A673 (cell line): ENCODE measurements around the gene TSPAN5. TPM values are rescaled to one million over a fixed set of nuclear protein-coding genes. Genes with fewer than 3 reads are reported as not detected.

Experiments
- BruUV-seq: library from RNA; stranded (reverse); fragments of 400-500 nt; replicated peaks from 2 replicates; lab custom pipeline; 2021; lab: Mats Ljungman, UMichigan
- CTCF ChIA-PET: fragments of 300-600 bp; sonication (Branson Sonifier 250); formaldehyde crosslinking; loops from one replicate; lab custom pipeline; 2022; ENCODE audit warnings: antibody characterized with exemption; lab: Charles Lee
- POLR2A ChIA-PET: fragments of 300-600 bp; sonication (Branson Sonifier 250); formaldehyde crosslinking; loops from one replicate; lab custom pipeline; 2022; ENCODE audit warnings: antibody characterized with exemption; ENCODE audit not compliant: low non-redundant PET; lab: Charles Lee
- DNase-seq: peaks from one replicate; pipeline ENCODE4 v3.0.0-alpha.2; 2015; ENCODE audit warnings: low spot score
- H3K27ac ChIP-seq: fragments of 200-600 bp; sonication (generic); 2 replicates; pipeline ENCODE4 v1.5.1; 2016; ENCODE audit warnings: mixed run types, low read depth, mild to moderate bottlenecking, mixed read lengths, antibody characterized with exemption, low read length; ENCODE audit not compliant: poor library complexity, severe bottlenecking
- H3K27me3 ChIP-seq: fragments of 200-600 bp; sonication (generic); replicated peaks from 2 replicates; pipeline ENCODE4 v1.6.1; 2017; ENCODE audit warnings: mixed run types, low read depth, mild to moderate bottlenecking, mixed read lengths, antibody characterized with exemption, low read length; ENCODE audit not compliant: insufficient read depth, poor library complexity
- H3K36me3 ChIP-seq: fragments of 200-600 bp; sonication (generic); 2 replicates; pipeline ENCODE4 v1.6.1; 2016; ENCODE audit warnings: mixed run types, mild to moderate bottlenecking, mixed read lengths, antibody characterized with exemption, low read length; ENCODE audit not compliant: insufficient read depth, poor library complexity, severe bottlenecking
- H3K4me1 ChIP-seq: fragments of 200-600 bp; sonication (generic); 2 replicates; pipeline ENCODE4 v1.6.1; 2017; ENCODE audit warnings: mixed run types, mild to moderate bottlenecking, mixed read lengths, antibody characterized with exemption, low read length; ENCODE audit not compliant: insufficient read depth, poor library complexity, severe bottlenecking
- H3K4me3 ChIP-seq: fragments of 200-600 bp; sonication (generic); 2 replicates; pipeline ENCODE4 v1.5.1; 2016; ENCODE audit warnings: low read depth, mixed run types, mild to moderate bottlenecking, mixed read lengths, low read length; ENCODE audit not compliant: poor library complexity, severe bottlenecking
- H3K9me3 ChIP-seq: fragments of 200-600 bp; sonication (generic); 2 replicates; pipeline ENCODE4 v1.6.1; 2016; ENCODE audit warnings: mixed run types, low read depth, mild to moderate bottlenecking, mixed read lengths, antibody characterized with exemption, low read length; ENCODE audit not compliant: poor library complexity, severe bottlenecking
- EZH2 ChIP-seq: fragments of 200-600 bp; sonication (generic); IDR thresholded peaks from 2 replicates; pipeline ENCODE4 v1.6.1; 2017; ENCODE audit warnings: borderline replicate concordance, low read depth, mild to moderate bottlenecking, mixed read lengths, antibody characterized with exemption, low read length; ENCODE audit not compliant: poor library complexity, severe bottlenecking
- intact Hi-C: fragments of 100-400 bp; cut with micrococcal nuclease; formaldehyde crosslinking; loops from one replicate; pipeline ENCODE4 v1.10.0; 2022; ENCODE audit not compliant: unreplicated experiment
- total RNA-seq: library from RNA; stranded (reverse); gene quantifications from 2 replicates; pipeline ENCODE4 v1.2.3, GENCODE V29; 2021
- TF ChIP-seq, protein P1 (sequence below): fragments of 300-800, 200-600 bp; sonication (generic); conservative IDR thresholded peaks from 2 replicates; pipeline ENCODE4 v1.5.1; 2017; ENCODE audit warnings: low read depth, mild to moderate bottlenecking, antibody characterized with exemption, low read length, moderate library complexity, mixed read lengths

Gene TSPAN5
- total RNA-seq, 1 experiment from 2014 or later = 15.2 TPM

DNA sequence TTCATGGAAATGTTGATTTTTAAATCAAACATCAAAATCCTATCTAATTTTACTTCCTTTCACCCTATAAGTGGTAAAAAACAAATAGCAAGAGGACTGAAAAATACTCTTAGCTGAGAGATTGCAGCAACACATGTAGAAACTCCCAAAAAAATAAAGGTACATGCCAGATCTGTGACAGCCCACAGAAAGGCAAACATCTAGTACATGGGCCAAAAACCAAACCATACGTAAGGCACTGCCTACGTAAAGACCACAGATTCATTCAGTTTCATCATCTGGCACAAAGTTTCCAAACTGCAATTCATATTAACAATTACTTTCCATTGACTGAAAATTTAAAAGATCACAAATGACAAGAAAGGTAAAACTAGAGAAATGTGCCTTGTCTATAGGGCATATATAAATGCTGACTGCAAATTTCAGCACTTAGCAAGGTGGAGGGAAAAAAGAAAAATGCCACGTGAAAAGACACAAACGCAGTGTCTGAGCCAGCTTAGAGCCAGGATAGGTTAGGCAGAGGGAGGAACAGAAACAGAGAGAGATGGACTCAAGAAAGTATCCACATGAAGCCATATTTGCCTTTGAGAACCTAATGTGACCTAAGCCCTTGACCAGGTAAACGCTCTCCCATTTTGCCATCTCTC is 88.1 kb downstream of the TSPAN5 start:
- CTCF ChIA-PET = no interaction called here
- intact Hi-C loops = no loop called here

DNA sequence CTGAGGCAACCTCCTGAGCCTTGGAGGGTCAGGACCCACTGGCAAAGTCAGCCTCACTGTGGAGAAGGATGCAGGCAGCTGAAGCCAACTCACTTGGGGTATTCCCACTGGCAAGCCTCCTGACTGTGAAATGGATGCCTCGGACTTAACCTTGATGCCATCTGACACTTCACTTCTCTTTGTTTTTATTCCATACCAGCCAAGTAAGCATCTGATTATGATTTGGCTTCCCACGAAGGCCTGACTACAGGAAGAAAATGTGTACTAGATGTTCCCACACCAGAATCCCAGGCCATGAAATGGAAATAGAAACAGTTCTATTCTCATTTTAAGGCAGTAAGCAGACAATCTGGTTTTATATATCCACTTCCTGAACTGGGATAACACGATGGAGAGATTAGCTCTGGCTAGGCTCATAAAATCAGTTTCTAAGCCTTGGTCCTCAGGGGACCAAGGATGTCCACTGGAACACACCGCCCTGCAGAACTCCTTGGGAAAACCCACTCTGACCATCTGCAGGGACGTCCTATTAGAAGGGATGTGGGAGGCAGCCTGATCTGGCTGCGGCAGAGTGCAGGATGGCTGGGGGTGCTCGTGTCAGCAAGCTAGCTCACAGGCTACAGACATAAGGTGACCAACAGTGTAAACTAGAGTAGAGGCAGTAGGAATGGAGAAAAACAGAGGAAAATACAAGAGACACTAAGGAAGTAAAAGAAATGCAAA is 89.3 kb downstream of the TSPAN5 start:
- no peak for TF ChIP-seq EZH2
- TF ChIP-seq, protein P1, sequence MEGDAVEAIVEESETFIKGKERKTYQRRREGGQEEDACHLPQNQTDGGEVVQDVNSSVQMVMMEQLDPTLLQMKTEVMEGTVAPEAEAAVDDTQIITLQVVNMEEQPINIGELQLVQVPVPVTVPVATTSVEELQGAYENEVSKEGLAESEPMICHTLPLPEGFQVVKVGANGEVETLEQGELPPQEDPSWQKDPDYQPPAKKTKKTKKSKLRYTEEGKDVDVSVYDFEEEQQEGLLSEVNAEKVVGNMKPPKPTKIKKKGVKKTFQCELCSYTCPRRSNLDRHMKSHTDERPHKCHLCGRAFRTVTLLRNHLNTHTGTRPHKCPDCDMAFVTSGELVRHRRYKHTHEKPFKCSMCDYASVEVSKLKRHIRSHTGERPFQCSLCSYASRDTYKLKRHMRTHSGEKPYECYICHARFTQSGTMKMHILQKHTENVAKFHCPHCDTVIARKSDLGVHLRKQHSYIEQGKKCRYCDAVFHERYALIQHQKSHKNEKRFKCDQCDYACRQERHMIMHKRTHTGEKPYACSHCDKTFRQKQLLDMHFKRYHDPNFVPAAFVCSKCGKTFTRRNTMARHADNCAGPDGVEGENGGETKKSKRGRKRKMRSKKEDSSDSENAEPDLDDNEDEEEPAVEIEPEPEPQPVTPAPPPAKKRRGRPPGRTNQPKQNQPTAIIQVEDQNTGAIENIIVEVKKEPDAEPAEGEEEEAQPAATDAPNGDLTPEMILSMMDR = no peak
- CTCF ChIA-PET = no interaction called here
- no peak overlapping the region for H3K4me3 ChIP-seq
- no peaks in the 10 kb centered on the region for H3K27me3 ChIP-seq
- no peaks in the 10 kb centered on the region for H3K9me3 ChIP-seq
- H3K36me3 ChIP-seq = no peaks in the 10 kb centered on the region
- POLR2A ChIA-PET = no interaction called here
- DNase-seq = no peak
- intact Hi-C loops = no loop called here
- no TSS peak for BruUV-seq
- H3K27ac ChIP-seq = no peak overlapping the region
- H3K4me1 ChIP-seq = peaks cover 25% of the 10 kb centered on the region

More for the DNA sequence above, 88.1 kb downstream of the TSPAN5 start:
- peaks cover 16% of the 10 kb centered on the region for H3K4me1 ChIP-seq
- no peaks in the 10 kb centered on the region for H3K27me3 ChIP-seq
- TF ChIP-seq EZH2 = no peak
- TF ChIP-seq, protein P1 = no peak
- no peak for DNase-seq
- POLR2A ChIA-PET = no interaction called here
- no peaks in the 10 kb centered on the region for H3K9me3 ChIP-seq
- no peak overlapping the region for H3K4me3 ChIP-seq
- BruUV-seq = no TSS peak
- H3K27ac ChIP-seq = no peak overlapping the region
- H3K36me3 ChIP-seq = no peaks in the 10 kb centered on the region

GRCh38 chr4:98567611-98568010 is 90.8 kb downstream of the TSPAN5 start:
- H3K4me3 ChIP-seq = no peak overlapping the region
- TF ChIP-seq EZH2 = no peak
- TF ChIP-seq, protein P1 = no peak
- BruUV-seq = no TSS peak
- CTCF ChIA-PET = no interaction called here
- no peaks in the 10 kb centered on the region for H3K27me3 ChIP-seq
- POLR2A ChIA-PET = no interaction called here
- H3K36me3 ChIP-seq = no peaks in the 10 kb centered on the region
- DNase-seq = no peak
- intact Hi-C loops = no loop called here
- H3K4me1 ChIP-seq = peaks cover 33% of the 10 kb centered on the region
- H3K9me3 ChIP-seq = no peaks in the 10 kb centered on the region
- H3K27ac ChIP-seq = no peak overlapping the region
